Stimulated activated CD8-positive, alpha-beta memory T cell treated with anti-CD3 and anti-CD28 coated beads, Interleukin-4, amount 100 ng/mL, for 24 hours (primary cell): ENCODE measurements around the gene USP15.
A peak's percentile ranks its signal among the peaks of the same experiment; 100 is the strongest.

Experiments
- DNase-seq: peaks from one replicate; pipeline ENCODE4 v3.0.0-alpha.2; 2020; ENCODE audit warnings: low read depth

USP15 gene

GRCh38 chr12:62259993-62260732, at the start of gene USP15:
Gene USP15, plus strand, starts transcription at chr12:62260404. Its CDS starts 11 bp downstream, at chr12:62260415.
- DNase-seq: peak; percentile 94

- DNase-seq: no peak
These were observed 49.8 kb upstream of the USP15 start for GRCh38 chr12:62210422-62210821.

DNA sequence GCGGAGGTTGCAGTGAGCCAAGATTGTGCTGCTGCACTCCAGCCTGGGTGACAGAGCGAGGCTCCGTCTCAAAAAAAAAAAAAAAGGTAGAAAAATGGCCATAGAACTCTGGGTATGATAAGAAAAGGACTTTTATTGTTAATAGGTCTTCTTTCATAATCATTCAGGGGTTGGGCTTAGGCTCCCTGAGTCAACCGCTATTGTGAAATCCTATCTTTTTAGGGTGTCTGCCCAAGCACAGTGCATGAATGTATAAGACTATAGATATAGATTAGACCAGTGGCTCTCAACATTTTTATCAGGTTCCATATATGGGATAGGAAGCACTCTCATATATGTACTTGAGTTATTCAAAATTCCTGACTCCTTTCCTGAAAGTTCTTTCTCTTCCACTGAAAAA, 48.7 kb upstream of the USP15 start:
- no peak for DNase-seq

DNA sequence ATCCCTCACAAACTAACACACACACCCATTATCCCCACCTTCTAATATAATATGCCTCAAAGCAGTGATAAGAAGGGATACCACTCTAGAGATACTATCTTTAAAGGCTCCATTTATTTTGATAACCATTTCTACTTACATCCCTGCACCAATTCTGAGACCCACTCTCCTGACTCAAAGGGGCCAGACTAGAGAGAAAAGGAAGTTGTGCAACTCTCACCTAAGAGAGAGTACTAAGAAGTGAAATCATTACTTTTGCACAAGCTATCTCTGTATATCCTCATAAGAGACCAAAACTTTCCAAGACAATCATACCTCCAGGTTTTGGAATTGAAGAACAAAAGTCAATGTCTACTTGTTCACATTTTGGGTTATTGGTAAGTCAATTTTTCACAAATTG, 45.4 kb upstream of the USP15 start:
- DNase-seq: no peak

- DNase-seq: no peak
These were observed 44.7 kb upstream of the USP15 start for GRCh38 chr12:62215506-62215905.

DNA sequence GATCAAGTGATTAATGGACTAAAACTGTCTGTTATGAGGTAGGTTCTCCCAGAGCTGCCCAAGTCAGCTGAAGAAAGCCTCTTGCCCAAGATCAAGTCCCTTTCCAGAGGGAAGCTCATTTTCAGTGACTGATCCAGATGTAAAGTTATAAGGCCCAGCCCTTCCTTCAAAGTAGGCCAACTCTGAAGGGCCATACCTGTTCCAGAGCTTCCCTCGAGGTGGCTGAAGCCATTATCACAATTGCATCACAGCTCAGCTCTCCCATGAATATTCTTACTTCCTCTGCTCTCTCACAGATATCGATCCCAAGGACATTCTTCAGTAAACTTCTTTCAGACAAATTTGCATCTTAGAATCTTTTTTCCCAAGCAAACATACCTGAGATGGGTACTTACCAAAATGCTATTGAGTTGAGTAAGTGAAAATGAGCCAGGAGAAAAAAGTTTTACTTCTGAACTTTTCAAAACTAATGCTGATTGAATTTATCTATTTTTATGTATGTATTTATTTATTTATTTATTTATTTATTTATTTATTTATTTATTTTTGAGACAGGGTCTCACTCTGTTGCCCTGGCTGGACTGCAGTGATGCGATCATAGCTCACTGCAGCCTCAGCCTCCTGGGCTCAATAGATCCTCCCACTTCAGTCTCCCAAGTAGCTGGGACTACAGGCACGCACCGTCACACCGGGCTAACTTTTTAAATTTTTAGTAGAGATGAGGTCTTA, 42.6 kb upstream of the USP15 start:
- DNase-seq: no peak

GRCh38 chr12:62221107-62221506, 39.1 kb upstream of the USP15 start:
- DNase-seq: no peak

- no peak for DNase-seq
These were observed 35.6 kb upstream of the USP15 start for GRCh38 chr12:62224601-62225000.

DNA sequence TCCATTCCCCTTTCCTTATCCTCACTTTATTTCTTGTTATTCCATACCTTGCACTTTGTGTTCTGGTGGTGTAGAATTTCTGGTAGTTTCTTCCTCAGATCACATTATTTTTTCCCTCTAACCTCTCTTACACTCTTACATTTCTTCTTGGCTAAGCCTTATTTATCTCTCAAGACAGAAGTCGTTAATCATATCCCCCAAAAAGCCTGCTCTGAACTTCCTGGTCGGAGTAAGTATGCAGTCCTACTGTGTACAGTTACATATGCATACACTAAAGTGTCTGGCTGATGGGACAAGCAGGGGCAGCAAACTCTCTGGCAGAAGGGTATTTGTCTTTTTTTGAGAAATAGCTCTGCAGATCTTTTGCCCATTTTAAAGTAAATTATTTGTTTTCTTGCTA, 33.1 kb upstream of the USP15 start:
- no peak for DNase-seq

DNA sequence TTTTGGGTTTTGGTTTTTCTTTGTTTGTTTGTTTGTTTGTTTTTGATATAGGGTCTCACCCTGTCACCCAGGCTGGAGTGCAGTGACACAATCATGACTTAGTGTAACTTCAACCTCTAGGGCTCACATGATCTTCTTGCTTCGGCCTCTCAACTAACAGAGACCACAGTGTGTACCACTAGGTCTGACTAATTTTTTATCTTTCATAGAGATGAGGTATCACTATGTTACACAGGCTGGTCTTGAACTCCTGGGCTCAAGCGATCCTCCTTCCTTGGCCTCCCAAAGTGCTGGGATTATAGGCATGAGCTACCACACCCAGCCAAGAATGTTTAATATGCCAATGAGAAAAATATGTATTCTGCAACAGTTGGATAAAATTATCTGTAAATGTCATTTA, 29.6 kb upstream of the USP15 start:
- no peak for DNase-seq

- DNase-seq: no peak
These were observed 28.0 kb upstream of the USP15 start for GRCh38 chr12:62232143-62232729.

GRCh38 chr12:62233805-62234204, 26.4 kb upstream of the USP15 start:
- no peak for DNase-seq

DNA sequence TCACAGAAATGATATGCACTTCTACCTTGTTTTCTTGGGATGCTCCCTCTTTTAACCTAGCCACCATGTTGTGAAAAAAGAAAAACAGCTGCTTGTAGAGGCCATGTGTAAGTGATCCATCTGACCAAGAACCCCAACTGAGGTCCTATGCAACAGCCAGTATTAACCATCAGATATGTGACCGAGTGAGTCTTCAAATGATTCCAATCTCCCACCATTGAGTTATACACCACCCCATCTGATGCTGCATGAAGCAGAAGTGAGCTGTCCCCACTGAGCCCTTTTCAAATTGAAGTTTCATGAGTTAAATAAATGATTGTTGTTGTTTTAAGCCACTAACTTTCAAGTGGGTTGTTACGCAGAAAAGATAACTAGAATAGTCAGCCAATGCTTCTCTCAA, 20.6 kb upstream of the USP15 start:
- DNase-seq: no peak

GRCh38 chr12:62247281-62248045, 12.7 kb upstream of the USP15 start:
- no peak for DNase-seq

DNA sequence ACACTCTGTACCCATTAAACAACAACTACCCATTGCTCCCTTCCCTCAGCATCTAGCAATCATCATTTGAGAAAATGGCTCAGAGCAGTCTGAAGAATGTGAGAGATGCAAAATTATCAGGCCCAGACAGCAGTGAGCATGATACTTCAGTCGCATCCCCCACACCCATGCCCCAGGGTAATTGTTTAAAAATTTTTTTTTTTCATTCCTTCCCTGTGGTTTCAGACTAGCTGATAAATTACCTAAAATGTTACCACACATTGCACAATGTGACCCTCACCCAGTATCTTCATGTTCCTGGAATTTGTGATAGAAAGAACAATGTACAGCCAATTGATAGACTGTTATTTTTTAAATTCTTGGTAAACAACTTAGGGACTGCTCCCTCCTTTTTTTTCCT, 11.3 kb upstream of the USP15 start:
- DNase-seq: no peak

GRCh38 chr12:62249419-62249818, 10.8 kb upstream of the USP15 start:
- no peak for DNase-seq

- DNase-seq: no peak
These were observed 9.3 kb upstream of the USP15 start for GRCh38 chr12:62250671-62251608.

DNA sequence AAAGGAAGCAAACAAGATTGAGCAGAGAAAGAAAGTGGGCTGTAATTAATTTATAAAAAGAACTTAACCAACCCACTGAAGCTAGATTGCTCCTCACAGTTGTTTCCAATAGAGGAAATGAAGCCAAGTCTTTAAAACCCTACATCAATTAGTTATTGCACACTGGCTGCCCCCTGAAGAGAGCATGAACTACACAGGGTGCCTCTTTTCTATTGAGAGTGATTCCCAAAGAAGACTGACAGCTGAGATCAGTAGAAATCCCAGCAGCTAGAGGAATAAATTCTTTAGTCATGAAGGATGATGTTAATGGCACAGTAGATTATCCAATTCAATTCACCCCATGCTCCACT, 8.6 kb upstream of the USP15 start:
- no peak for DNase-seq

- DNase-seq: no peak
These were observed 7.6 kb upstream of the USP15 start for GRCh38 chr12:62252576-62252975.

DNA sequence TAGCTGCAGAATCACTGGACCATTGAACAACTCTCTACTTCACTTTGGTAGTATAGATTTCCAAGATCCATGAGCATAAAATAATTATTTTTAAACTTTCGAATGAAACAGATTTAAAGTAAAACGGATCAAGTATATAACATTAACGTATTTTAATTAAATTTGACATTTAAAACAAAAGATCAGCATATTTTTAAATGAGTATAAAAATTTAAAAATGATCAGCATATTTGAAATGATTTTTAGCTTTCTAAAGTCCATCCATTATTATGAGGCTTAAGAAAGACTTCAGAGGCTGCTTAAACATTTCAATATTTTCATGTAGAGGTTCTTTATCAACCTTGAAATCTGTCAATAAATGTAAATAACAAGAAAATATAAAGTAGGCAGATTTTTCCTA, 5.2 kb upstream of the USP15 start:
- DNase-seq: no peak

DNA sequence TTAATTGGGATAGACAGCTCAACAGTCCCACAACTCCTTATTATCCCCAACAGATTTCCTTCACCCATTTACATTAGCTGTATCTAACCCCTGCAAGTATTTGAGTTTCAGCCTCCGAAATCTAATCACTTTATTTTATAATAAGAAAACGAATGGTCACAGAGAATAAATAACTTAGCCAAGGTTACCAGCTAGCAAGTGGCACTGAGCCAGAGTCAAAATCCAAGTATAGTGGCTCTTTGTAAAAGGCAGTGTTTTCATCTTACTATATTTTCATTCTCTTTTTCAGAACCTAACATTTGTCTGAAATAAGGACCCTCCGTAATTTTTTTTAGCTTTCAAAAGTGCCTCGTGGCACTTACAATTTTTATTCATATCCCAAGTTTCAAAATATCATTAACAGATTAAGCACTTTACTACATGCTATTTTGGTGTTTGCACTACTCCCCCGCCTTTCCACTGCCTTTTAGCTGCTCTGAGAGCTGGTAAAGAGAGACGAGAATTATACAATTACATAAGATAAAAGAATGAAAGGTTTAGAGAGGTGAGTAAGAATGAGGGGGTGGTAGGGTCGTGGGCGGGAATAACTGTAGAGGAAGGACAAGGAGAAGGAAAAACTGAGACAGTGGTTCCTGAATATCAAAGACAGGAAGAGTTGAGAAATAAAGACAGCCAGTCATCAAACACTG, 3.7 kb upstream of the USP15 start:
- DNase-seq: peak; percentile 35
